Medulla oblongata (tissue), 1 donor: ENCODE data around the gene DPP10.

Experiments used
- DNase-seq: peaks from one replicate; pipeline ENCODE4 v3.0.0-alpha.2; 2015; ENCODE audit errors: extremely low spot score

DPP10 gene

DNA sequence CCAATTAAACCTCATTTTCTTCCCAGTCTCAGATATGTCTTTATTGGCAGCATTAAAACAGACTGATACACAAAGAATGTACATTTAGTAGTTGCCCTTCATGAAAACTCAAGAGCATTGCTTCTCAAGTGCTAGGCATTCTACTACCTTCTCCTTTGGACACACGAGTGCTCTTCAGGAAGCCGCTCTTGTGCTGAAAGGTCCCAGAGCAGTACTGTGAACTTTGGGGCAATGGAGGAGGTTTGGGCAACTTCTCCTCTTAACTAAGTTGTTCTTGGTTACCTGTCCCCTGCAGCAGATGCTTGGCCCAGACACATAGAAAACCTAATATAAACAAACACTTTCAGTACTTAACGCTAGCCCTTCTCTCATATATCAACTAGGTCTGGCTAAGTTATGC lies 362.8 kb downstream of the DPP10 start:
- no peak for DNase-seq

DNA sequence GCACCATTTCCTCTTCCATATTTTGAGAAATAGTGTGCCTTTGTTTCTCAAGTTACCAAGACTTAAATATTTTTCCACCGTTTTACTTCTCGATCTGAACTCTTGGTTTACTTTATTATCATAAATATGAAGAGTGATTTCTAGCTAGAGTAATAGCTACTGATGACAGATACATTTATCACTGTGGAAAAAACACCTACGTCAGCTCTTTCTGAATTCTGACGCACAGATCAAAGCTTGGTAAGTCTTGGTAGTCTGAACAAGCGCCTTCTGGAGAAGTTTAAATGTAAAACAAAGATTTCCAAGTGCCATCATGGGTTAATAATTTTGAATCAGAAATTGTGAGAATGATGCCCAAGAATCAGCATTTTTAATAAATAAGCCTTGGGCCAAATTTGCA lies 367.7 kb downstream of the DPP10 start:
- no peak for DNase-seq

DNA sequence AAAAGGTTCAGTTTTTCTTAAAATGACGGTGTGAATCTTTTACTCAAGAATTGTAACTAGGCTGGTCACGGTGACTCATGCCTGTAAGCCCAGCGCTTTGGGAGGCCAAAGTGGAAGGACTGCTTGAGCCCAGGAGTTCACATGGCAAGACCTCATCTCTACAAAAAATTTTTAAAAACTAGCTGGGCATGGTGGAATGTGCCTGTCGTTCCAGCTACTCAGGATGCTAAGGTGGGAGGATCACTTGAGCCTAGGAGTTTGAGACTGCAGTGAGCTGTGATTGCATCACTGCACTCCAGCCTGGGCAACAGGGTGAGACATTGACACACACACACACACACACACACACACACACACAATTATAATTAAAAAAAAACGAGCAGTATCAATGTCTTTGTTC lies 369.8 kb downstream of the DPP10 start:
- no peak for DNase-seq

DNA sequence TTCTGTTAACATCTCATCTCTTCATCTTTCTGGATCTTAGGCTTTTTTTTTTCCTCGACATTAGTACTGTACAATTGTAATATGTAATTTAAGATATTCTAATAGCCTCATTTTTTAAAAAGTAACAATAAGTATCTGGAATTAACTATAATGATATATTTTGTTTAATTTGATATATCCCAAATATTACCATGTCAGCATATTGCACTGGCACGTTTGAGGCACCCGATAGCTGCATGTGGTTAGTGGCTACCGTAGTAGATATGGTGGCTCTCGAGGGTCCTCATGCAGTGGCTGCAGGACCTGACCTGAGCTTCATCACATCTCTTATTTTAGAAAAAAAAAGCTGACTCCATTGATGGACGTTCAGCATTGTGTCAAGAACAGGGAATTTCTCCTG lies 371.9 kb downstream of the DPP10 start:
- DNase-seq: no peak

DNA sequence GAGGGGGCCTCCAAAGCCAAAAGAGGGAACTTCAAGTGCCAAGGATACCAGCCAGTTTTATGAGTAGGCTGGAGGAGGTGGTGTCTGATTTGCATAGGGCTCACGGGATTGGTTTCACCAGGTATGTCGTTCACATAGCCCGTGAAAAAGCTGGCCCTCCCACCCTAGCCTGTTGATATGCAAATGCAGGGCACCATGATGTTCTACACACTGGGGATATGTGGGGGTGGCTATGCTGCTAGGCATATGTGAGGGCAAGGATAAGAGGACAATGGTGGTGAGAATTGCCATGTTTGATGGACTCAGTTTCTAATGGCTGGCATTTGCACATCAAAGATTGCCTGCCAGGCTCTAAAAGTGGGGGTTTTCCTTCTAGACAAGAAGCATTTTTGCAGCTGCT lies 378.6 kb downstream of the DPP10 start:
- DNase-seq: no peak

DNA sequence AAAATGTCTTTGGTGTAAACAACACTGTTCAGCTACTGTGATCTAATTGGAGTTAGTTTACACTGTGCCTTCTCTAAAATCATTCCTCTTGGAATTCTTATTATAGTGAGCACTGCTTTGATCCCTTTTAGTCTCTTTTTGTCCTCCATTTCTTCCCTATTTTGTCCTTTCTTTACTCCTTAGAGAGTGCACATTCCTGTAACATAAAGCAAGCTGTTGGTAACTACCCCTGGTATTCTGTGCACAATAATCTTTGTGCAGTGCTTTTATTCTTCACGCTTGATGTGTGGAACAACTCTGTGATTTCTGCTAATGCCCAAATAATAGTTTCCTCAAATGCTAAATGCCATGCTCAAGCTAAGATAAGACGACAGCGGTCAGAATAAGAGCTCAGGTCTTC lies 401.5 kb downstream of the DPP10 start:
- no peak for DNase-seq

DNA sequence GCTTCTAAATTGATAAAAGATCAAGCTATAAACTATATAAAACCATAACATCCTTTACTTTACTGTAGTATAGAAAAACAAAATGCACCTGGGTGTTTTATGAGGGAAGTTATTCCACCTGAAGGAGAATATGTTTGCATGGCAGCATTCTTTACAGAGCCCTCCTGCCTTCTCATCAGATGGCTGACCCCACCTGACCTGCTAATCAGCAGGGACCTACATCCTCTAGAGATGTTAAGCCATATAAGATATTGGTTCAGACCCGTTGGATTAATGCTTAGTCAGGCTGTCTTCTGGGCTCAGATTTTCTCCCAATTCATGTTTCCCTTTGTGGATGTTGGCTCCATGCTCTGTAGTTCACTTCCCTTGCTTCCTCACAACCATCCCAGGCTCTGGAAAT lies 414.8 kb downstream of the DPP10 start:
- DNase-seq: no peak

DNA sequence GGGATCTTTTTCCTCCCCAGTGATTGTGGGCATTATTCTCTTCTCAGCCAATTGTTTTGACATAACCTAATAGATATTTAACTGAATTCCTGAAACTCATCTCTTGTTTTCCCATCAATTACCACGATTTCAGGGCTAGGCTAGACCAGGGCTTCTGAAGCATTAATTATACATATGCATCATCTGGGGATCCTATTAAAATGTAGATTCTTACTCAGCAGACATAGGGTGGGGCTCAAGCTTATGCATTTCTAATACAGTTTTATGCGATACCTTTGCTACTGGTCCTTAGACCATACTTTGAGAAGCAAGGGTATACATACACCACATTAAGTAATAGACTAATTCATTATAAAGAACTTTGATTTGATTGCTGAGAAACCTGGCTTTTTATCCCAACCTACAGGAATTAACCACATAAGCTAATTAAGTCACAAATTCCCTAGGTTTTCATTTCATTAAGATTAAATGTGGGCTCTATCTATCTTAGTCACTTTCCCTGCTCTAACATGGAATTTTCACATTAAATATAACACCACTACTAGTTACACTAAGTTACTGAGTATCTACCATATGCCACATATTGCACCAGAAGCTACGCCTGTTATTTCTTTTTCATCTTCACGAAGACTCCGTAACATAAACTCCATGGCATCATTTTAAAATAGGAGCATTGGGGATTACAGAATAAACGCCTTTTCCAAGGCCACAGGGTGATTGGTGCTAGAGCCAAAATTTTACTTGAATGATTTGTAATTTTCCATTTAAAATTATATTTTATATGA lies 417.5 kb downstream of the DPP10 start:
- no peak for DNase-seq

DNA sequence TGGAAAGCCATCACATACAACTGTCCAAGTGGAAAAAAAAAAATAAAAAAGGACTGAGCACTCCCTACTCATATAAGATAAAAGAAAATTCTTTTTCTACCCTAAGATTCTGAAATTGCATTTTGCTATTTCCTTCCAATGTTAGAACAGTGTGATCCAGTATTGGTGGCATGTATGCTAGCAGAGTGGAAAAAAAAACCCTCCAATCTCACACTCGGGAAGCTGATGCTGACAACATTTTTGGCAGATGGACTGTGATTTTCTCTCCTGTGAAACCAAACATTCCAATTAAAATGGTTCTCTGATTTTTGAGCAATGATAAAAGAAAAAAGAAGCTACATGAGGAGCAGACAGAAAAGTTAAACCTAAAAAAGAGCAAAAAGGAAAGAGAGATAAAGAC lies 419.8 kb downstream of the DPP10 start:
- DNase-seq: no peak

DNA sequence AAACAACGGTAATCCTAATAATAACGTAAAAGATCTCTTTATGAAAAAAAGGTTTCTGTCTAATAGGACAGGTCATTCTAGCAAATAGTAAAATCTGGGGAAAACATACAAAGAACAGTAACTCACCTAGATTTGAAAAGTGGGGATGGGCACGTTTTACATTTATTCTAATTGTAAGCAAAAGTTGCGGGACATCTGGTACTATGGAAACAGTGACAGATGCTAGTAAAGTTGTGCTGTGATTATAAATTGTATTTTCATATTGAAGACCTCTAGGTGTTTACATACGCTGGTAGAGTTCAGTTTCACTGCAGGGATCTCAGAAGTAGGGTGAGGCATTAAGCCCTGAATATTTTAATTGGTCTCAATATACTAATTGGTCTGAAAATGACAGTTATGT lies 422.5 kb downstream of the DPP10 start:
- no peak for DNase-seq

DNA sequence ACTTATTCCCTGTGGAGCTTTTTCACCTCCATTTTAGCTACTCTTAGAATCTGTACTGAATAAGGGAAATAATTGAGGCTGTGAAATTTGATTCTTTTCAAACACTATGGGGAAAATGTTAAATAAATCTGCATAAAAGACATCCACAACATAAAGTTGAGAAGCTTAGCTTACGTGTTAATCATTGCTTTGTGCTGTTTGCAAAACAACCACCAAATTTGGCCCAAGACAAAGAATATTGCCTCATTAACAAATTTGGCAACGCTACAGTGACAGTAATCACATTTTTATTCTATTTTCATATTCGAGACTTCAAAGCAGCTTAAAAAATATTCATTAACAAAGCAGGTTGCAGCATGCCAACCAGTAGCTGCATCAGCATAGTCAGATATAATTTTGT lies 437.6 kb downstream of the DPP10 start:
- DNase-seq: no peak

DNA sequence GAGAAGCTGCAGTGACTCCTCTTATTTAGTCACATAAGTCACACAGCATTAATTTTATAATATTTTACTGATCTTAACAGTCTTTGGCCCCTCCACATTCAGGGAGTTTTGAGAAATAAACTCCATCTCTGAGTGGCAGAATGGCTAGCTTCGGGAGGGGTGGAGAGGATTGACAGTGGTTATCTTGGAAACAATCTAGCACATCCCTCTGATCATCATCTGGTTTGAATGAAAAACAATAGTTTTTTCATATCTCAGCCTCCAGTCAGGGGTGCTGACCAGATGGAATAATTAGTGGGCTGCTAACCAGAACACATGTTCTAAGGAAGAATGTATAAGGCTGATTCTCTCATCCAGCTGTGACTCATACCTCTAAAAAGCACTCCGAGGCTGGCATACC lies 477.5 kb downstream of the DPP10 start:
- no peak for DNase-seq

DNA sequence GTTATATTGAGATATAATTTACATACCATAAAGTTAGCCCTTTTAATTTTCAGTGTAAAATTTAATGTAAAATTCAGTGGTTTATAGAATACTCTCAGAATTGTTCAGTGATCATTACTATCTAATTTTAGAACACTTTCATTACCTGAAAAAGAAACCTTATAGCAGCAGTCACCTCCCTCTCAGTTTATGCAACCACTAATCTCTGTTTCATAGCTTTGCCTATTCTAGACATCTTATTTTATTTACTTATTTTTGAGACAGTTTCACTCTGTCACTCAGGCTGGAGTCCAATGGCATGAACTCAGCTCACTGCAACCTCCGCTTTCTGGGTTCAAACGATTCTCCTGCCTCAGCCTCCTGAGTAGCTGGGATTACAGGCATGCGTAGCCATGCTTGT lies 479.6 kb downstream of the DPP10 start:
- DNase-seq: no peak

DNA sequence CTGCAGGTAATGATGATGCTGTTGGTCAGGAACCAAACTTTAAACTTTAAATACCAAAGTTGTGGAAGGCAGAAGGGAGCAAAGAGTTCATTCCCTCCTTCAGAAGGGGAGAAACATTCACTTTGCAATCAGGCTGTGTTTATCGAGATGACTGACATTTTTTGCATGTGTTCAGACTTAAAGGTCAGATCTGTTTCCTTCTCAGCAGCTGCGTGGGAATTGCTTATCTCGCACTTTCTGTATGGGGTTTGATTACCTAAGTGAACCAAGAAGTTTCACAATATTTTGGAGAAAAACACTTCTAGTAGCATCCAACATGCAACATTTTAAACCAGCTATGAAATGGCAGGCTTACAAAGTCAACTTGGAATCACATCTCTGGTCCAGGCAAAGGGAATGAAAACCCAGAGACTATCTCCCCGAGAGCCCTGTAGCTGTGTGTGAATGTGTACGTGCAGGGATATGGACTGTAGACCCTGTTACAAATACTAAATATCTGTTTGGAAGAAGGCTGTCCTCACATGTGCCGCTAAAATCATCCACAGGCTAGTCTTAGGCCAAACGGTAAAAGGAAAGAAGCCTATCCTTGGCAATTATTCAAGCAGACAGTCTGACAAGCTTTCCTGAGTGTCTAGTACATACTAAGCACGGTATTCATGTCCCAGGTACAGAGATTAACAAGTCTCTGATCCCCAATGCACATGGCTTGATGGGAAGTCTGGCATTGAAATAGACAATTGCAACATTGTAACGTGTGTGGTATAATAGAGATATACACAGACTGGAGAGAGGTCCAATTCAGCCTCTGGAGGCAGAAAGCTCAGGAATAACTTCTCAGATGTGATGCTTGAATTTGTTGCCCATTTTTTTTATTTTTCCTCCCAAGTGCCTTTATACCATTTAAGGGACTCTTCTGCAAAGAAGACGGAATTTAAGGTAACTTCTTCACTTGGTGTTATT lies 483.1 kb downstream of the DPP10 start:
- no peak for DNase-seq

DNA sequence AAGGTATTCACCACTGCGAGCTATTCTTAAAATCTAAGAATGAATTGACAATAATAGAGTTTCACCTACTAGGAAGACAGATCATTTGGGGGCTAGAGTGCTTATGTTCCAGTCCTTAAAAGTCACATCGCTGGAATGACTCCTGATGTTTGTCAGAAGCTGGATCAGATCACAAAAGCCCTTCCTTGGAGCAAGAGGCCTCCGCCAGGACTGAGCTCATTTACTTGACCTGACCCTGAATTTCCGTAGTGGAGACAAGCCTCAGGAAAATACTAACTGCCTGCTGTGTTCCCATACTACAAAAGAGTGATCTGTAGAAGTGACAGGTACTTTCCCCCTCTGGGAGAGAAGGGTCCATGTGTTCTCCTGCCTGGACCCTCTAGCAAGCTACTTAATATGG lies 483.9 kb downstream of the DPP10 start:
- no peak for DNase-seq

DNA sequence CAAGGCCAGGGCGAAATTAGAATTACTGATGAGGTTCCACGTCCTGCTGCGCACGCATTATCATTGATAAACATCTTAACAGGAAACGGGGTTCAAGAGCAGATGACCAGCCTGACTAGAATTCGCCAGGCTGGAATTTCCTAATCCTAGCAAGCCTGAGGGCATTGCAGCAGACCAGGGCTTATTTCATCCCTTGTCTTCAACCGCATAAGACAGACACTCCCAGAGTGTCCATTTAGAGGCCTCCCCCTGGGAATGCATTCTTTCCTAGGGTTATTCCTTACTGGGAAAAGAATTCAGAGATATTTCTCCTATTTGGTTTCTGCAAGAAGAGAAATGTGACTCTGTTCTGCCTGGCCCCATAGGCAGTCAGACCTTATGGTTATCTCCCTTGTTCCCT lies 486.8 kb downstream of the DPP10 start:
- no peak for DNase-seq

DNA sequence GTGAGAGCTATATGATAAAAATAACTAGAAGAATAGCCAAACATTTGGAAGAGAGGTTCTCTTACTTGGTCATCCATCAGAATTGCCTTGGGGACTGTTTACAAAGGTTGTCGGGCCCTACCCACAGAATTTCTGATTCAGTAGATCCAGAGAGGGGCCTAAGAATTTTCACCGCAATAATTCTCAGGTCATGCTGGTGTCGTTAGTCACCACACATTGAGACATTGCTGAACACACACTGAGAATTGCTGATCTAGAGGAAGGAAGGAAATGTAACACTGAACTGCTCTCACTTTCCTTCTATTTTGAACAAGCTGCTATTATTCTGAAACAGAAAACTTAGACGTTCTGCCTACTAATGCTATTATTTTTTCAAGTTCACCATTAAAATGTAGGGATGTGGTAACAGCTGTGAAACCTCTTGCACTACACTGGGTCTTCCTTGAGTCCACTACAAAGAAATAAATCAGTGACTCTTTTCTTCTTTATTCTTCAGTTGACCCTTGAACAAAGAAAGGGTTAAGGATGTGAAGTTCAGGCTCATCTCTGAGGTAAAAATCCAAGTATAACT lies 491.3 kb downstream of the DPP10 start:
- no peak for DNase-seq

DNA sequence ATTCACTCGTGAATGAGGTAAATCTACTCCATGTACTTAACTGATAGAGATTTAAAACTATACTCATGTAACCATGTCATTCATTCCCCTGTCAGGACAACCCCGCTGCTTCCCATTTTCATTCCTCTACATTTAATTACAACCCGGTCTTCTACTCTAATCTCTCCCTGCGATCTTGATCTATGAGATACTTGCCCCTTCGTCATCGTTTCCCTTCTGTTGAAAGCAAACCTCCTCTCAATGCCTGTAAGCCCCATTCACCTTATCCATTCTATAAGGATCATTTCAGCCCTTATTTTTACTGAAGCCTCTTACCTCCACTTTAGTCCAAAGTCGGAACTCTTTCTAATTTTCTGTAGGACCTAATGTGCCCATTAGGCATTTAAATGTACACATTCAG lies 492.6 kb downstream of the DPP10 start:
- no peak for DNase-seq

DNA sequence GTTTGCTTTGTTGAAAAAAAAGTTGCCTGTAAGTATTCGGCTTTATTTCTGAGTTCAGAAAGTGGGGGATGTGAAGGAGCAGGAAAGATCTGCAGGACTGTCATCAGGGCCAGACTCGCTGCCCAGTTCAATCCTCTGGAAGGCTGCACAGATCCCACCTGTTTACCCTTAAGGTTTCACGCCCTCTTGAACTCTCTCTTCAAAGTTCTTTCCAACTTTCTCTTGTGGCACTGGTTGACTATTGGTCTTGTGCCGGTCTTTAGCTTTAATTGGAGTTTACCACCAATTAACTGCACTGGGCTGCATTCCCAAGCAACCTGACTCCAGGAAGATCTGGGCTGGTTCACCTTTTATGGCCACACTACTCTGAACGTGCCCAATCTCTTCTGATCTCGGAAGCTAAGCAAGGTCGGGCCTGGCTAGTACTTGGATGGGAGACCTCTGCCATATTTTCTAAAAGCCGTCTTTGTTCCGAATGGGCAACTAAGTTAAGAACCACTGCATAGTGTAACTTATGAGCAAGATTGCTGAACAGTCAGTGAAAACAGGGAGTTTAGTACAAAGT lies 495.0 kb downstream of the DPP10 start:
- no peak for DNase-seq

DNA sequence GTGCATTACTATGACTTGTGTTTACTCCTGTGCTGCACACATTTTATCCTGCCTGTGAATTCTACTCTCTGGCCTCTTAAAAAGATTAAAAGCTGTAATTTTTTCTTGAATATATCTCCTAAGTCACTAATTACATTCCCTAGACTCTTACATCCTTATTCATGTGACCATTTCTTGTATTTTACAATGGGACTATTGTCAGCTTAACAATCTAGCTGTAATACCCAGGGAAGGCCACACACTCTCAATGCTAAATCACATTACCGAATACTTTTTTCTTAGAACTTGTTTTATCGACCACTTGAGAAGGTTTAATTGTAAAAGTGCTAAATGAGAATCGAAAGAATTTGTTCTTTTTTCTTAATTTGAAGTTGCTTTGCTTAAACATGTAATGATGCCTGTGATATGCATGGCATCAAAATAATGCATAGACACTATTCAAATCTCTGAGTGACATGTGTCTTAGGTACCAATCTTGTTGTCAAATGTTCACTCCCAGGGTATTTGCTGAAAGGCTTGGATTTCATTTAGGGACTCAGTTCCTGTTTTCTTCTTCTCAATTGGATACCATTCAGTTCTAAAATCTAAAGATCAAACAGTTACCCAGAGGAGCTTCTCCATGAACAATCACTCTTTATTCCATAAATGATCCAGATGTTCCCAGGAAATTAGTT lies 498.5 kb downstream of the DPP10 start:
- DNase-seq: peak; percentile 27

DNA sequence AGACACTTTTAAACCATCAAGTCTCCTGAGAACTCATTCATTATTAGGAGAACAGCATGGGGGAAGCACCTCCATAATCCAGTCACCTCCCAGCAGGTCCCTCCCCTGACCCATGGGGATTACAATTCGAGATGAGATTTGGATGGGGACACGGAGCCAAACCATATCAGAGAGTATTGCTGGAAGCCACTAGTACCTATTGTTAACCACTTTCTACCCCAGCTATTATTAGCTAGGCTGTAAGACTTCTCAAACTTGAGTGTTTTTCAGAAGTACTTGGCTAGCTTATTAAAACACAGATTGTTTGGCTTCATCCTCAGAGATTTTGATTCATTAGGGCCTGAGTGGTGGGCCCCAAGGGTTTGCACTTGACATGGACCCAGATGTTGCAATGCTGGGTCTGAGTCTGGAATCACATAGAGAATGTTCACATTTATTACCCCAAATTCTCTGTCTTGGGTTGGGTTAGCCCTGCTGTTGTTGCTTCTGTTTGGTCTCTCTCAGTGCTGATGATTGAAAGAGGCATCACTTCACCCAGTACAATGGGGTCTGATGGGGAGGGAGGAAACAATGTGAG lies 506.9 kb downstream of the DPP10 start:
- no peak for DNase-seq
